ENCODE measurements around the gene PILRA.

Gene PILRA

DNA sequence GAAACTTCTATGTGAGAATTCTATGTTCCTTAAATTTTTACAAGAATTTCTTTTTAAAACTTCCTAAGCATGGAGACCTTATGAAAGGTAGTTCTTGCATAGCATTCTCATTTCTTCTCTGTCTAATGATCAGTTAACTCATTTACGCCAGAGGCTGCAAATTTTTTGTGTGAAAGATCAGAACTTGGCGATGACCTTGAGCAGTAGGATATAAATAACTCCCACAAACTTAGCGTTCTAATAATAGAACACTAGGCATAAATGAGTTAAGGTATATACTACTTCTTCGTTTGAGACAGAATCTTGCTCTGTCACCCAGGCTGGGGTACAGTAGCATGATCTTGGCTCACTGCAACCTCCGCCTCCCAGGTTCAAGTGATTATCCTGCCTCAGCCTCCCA is 13.7 kb downstream of the PILRA start:
- intact Hi-C loops (cut with DNase I; ENCODE audit: low total_unique reads) = no loop called here
- Histone ChIP-seq H3K27ac (no peak overlapping the region), H3K4me1 (peaks cover 0 to 10% (median 0%) of the 10 kb centered on the region in 4 donors), H3K9me3 (no peaks in the 10 kb centered on the region), H3K36me3 (no peaks in the 10 kb centered on the region), H3K4me3 (no peak overlapping the region), H3K27me3 (peaks cover 0 to 20% of the 10 kb centered on the region in 2 donors)
- TF ChIP-seq, protein P1, sequence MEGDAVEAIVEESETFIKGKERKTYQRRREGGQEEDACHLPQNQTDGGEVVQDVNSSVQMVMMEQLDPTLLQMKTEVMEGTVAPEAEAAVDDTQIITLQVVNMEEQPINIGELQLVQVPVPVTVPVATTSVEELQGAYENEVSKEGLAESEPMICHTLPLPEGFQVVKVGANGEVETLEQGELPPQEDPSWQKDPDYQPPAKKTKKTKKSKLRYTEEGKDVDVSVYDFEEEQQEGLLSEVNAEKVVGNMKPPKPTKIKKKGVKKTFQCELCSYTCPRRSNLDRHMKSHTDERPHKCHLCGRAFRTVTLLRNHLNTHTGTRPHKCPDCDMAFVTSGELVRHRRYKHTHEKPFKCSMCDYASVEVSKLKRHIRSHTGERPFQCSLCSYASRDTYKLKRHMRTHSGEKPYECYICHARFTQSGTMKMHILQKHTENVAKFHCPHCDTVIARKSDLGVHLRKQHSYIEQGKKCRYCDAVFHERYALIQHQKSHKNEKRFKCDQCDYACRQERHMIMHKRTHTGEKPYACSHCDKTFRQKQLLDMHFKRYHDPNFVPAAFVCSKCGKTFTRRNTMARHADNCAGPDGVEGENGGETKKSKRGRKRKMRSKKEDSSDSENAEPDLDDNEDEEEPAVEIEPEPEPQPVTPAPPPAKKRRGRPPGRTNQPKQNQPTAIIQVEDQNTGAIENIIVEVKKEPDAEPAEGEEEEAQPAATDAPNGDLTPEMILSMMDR (IDR thresholded peaks at IDR 0.05) = no peak
- no peak for DNase-seq

- H3K4me3 ChIP-seq = no peak overlapping the region
- H3K36me3 ChIP-seq = no peaks in the 10 kb centered on the region
- H3K9me3 ChIP-seq = no peaks in the 10 kb centered on the region
- peaks cover 0 to 24% of the 10 kb centered on the region in 2 donors for H3K27me3 ChIP-seq
- intact Hi-C loops (cut with DNase I; ENCODE audit: low total_unique reads) = no loop called here
- DNase-seq = no peak
- H3K27ac ChIP-seq = no peak overlapping the region
- TF ChIP-seq, protein P1 (IDR thresholded peaks at IDR 0.05) = no peak
- peaks cover 0 to 10% (median 0%) of the 10 kb centered on the region in 4 donors for H3K4me1 ChIP-seq
Observed at GRCh38 chr7:100387695-100388094, 14.4 kb downstream of the PILRA start.

DNA sequence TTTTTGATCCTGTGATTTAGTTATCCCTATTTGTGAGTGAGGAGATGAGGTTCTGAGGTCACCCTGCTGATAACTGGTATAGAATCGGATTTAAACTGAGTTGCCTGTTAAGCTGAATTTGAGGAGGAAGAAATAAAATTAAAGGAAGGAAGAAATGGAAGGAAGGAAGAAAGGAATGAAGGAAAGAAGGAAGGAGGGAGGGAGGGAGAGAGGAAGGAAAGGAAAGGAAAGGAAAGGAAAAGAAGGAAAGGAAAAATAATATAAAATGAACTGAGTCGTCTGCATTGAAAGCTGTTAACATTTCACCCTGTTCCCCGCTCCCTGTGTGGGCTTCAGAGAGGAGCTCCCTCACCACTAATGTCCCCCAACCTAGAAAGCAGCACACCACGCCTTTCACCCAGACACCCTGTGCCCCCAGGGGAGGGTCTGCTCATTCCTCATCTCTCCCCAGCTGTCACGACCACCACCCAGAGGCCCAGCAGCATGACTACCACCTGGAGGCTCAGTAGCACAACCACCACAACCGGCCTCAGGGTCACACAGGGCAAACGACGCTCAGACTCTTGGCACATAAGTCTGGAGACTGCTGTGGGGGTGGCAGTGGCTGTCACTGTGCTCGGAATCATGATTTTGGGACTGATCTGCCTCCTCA is 16.3 kb downstream of the PILRA start:
- no peak overlapping the region for H3K27ac ChIP-seq
- H3K4me1 ChIP-seq = peaks cover 0 to 10% (median 0%) of the 10 kb centered on the region in 4 donors
- intact Hi-C loops (cut with DNase I; ENCODE audit: low total_unique reads) = no loop called here
- no peaks in the 10 kb centered on the region for H3K36me3 ChIP-seq
- H3K4me3 ChIP-seq = no peak overlapping the region
- no peak for DNase-seq
- peaks cover 0 to 27% of the 10 kb centered on the region in 2 donors for H3K27me3 ChIP-seq
- TF ChIP-seq, protein P1 (IDR thresholded peaks at IDR 0.05) = no peak
- H3K9me3 ChIP-seq = peaks cover 0 to 4% (median 0%) of the 10 kb centered on the region in 3 donors

- intact Hi-C loops (cut with DNase I; ENCODE audit: low total_unique reads) = no loop called here
- TF ChIP-seq, protein P1 (IDR thresholded peaks at IDR 0.05) = no peak
- no peak for DNase-seq
- Histone ChIP-seq H3K27ac (no peak overlapping the region), H3K36me3 (no peaks in the 10 kb centered on the region), H3K27me3 (peaks cover 0 to 27% of the 10 kb centered on the region in 2 donors), H3K4me1 (peaks cover 0 to 10% (median 0%) of the 10 kb centered on the region in 4 donors), H3K4me3 (no peak overlapping the region), H3K9me3 (peaks cover 0 to 4% (median 0%) of the 10 kb centered on the region in 3 donors)
Observed at GRCh38 chr7:100390286-100391009, 17.2 kb downstream of the PILRA start.

DNA sequence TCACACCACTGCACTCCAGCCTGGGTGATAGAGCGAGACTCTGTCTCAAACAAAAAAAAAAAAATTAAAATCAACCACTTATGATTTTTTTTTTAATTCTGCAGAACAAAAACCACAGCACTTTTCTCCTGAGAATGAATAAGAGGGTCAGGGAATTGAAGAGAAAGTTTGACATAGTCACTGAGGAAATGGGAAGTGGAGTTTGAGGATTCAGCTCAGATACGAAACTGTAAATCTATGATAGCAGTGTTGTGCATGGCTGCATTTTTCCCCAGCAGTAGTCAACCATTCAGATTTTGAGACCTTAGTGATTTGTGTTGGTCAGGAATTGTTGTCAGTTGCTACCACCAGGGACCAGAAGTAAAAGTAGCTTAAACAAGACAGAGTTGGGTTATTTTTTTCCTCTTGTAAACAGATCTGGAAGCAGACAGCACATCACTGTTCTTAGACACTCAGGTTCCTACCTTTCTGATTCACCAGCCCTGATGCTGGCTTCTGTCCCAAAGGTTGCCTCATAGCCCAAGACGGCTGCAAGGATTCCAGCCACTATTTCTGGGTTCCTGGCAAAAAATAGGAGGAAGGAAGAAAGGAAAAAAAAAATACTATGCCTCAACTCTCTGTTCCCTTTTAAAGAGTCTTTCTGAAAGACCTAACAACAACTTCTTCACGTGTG is 20.1 kb downstream of the PILRA start:
- TF ChIP-seq, protein P1 (IDR thresholded peaks at IDR 0.05) = no peak

More for the DNA sequence above, 20.1 kb downstream of the PILRA start:
- intact Hi-C loops (cut with DNase I; ENCODE audit: low total_unique reads) = no loop called here
- H3K27me3 ChIP-seq = peaks cover 0 to 27% of the 10 kb centered on the region in 2 donors
- H3K4me1 ChIP-seq = no peaks in the 10 kb centered on the region
- H3K27ac ChIP-seq = no peak overlapping the region
- H3K9me3 ChIP-seq = peaks cover 0 to 4% (median 0%) of the 10 kb centered on the region in 3 donors
- no peaks in the 10 kb centered on the region for H3K36me3 ChIP-seq
- no peak overlapping the region for H3K4me3 ChIP-seq
- DNase-seq = no peak
